Cardiac fibroblast (primary cell): ENCODE measurements around the gene TBC1D3B.
"Not testable (repeated sequence)": the region's sequence is repeated elsewhere in the genome, so short reads cannot be mapped to it uniquely, and the experiment has no call there.

ENCODE experiments used
- DNase-seq, 2 donors: peaks; one replicate each; pipeline versions ENCODE4 v3.0.0 to v3.0.0-alpha.2; 2010; ENCODE audit warnings: low read depth in 2 of 2
- H3K4me3 ChIP-seq, 2 donors: replicated peaks in 1 of 2; 1 replicate in 1 of 2; 2 replicates in 1 of 2; pipeline ENCODE4 v1.5.1; 2011; ENCODE audit warnings: low read depth in 2 of 2, low read length in 2 of 2, mild to moderate bottlenecking in 2 of 2, moderate library complexity in 1 of 2
- CTCF ChIP-seq: IDR thresholded peaks from one replicate; pipeline ENCODE4 v1.5.1; 2011; ENCODE audit warnings: low read depth, mild to moderate bottlenecking, low read length, inconsistent platforms

The TBC1D3B gene

GRCh38 chr17:36182176-36183000 is 6.0 kb upstream of the TBC1D3B start:
- peak overlapping the region; percentile 39 to 76 for H3K4me3 ChIP-seq
- TF ChIP-seq CTCF: no peak
- peak in 1 of 2 donors; percentile 45 for DNase-seq

- H3K4me3 ChIP-seq, DNase-seq: not testable (repeated sequence)
Measured at GRCh38 chr17:36181446-36182175, 5.2 kb upstream of the TBC1D3B start.

- H3K4me3 ChIP-seq, DNase-seq: not testable (repeated sequence)
Measured at GRCh38 chr17:36168836-36169235, 7.6 kb downstream of the TBC1D3B start.

GRCh38 chr17:36153895-36154610 is 22.4 kb downstream of the TBC1D3B start:
- no peak overlapping the region for H3K4me3 ChIP-seq
- TF ChIP-seq CTCF: no peak
- DNase-seq: no peak

GRCh38 chr17:36152639-36153120 is 23.8 kb downstream of the TBC1D3B start:
- TF ChIP-seq CTCF: no peak
- no peak overlapping the region for H3K4me3 ChIP-seq
- DNase-seq: peak in 1 of 2 donors; percentile 27

GRCh38 chr17:36151891-36152638 is 24.4 kb downstream of the TBC1D3B start:
- DNase-seq: no peak
- no peak for TF ChIP-seq CTCF
- H3K4me3 ChIP-seq: no peak overlapping the region

GRCh38 chr17:36149296-36149820 is 27.1 kb downstream of the TBC1D3B start:
- H3K4me3 ChIP-seq: no peak overlapping the region
- TF ChIP-seq CTCF: no peak
- DNase-seq: peak; percentile 78 to 89
